GM18498 (cell line): ENCODE data around the gene KLHL20.
A peak's percentile ranks its signal among the peaks of the same experiment; 100 is the strongest.
"Not testable (repeated sequence)": the region's sequence is repeated elsewhere in the genome, so short reads cannot be mapped to it uniquely, and the experiment has no call there.

Experiments
- ATAC-seq: cut with Tn5 transposase; IDR thresholded peaks from one replicate; pipeline ENCODE4 v1.9.1; 2021; ENCODE audit warnings: mild to moderate bottlenecking, moderate library complexity; ENCODE audit not compliant: unreplicated experiment

The KLHL20 gene

GRCh38 chr1:173714759-173715537 is at the start of gene KLHL20:
Gene KLHL20, plus strand, starts transcription at chr1:173714981. Its CDS starts 1,063 bp downstream, at chr1:173716044.
- ATAC-seq, result peak; percentile 96

- ATAC-seq, result no peak
Measured at GRCh38 chr1:173666646-173667045, 48.1 kb upstream of the KLHL20 start.

GRCh38 chr1:173669491-173669941 is 45.3 kb upstream of the KLHL20 start, which contains the start of gene ANKRD45:
Gene ANKRD45, minus strand, starts transcription at chr1:173669851. Its CDS starts 10,433 bp downstream, at chr1:173659418.
- no peak for ATAC-seq

- not testable (repeated sequence) for ATAC-seq
Measured at GRCh38 chr1:173674496-173674895, 40.3 kb upstream of the KLHL20 start.

GRCh38 chr1:173680152-173680551 is 34.6 kb upstream of the KLHL20 start:
- not testable (repeated sequence) for ATAC-seq

- no peak for ATAC-seq
Measured at GRCh38 chr1:173682184-173682583, 32.6 kb upstream of the KLHL20 start.

- not testable (repeated sequence) for ATAC-seq
Measured at GRCh38 chr1:173683838-173684237, 30.9 kb upstream of the KLHL20 start.

- ATAC-seq, result not testable (repeated sequence)
Measured at GRCh38 chr1:173685121-173685520, 29.7 kb upstream of the KLHL20 start.

GRCh38 chr1:173688300-173688699 is 26.5 kb upstream of the KLHL20 start:
- no peak for ATAC-seq

- no peak for ATAC-seq
Measured at GRCh38 chr1:173693238-173693637, 21.5 kb upstream of the KLHL20 start.

GRCh38 chr1:173701299-173701698 is 13.5 kb upstream of the KLHL20 start:
- ATAC-seq, result not testable (repeated sequence)

GRCh38 chr1:173702736-173703135 is 12.0 kb upstream of the KLHL20 start:
- ATAC-seq, result no peak

GRCh38 chr1:173705117-173705516 is 9.7 kb upstream of the KLHL20 start:
- ATAC-seq, result no peak

- ATAC-seq, result no peak
Measured at GRCh38 chr1:173708787-173709186, 6.0 kb upstream of the KLHL20 start.

GRCh38 chr1:173714441-173714758 is 381 bp upstream of the KLHL20 start:
- ATAC-seq, result no peak

- no peak for ATAC-seq
Measured at GRCh38 chr1:173715538-173715844, 710 bp downstream of the KLHL20 start.

- no peak for ATAC-seq
Measured at GRCh38 chr1:173717238-173717637, 2.5 kb downstream of the KLHL20 start.

GRCh38 chr1:173731331-173731730 is 16.6 kb downstream of the KLHL20 start:
- ATAC-seq, result not testable (repeated sequence)

- no peak for ATAC-seq
Measured at GRCh38 chr1:173733912-173734311, 19.1 kb downstream of the KLHL20 start.

GRCh38 chr1:173736104-173736503 is 21.3 kb downstream of the KLHL20 start:
- ATAC-seq, result not testable (repeated sequence)

- ATAC-seq, result no peak
Measured at GRCh38 chr1:173742203-173742886, 27.6 kb downstream of the KLHL20 start.

GRCh38 chr1:173744651-173745050 is 29.9 kb downstream of the KLHL20 start:
- no peak for ATAC-seq
